Prostate gland (tissue), 2 donors: ENCODE results near the gene SLC25A26. TPM values are rescaled to one million over a fixed set of nuclear protein-coding genes. Genes with fewer than 3 reads are reported as not detected.

ENCODE experiments used
- DNase-seq: peaks from one replicate; pipeline ENCODE4 v3.0.0-alpha.2; 2019; ENCODE audit warnings: low spot score
- H3K27ac ChIP-seq, 2 donors: fragments of 200-600 bp; sonication (generic); 2 replicates each; pipeline ENCODE4 v1.5.1; 2017 to 2019
- H3K27me3 ChIP-seq: fragments of 200-600 bp; sonication (generic); replicated peaks from 2 replicates; pipeline ENCODE4 v1.5.1; 2019; ENCODE audit not compliant: insufficient read depth
- H3K36me3 ChIP-seq, 2 donors: fragments of 200-600 bp; sonication (generic); 1 replicate in 1 of 2; 2 replicates in 1 of 2; pipeline versions ENCODE4 v1.5.1 to v1.8.1; 2017 to 2019
- H3K4me1 ChIP-seq: fragments of 200-600 bp; sonication (generic); replicated peaks from 2 replicates; pipeline ENCODE4 v1.5.1; 2019
- H3K4me3 ChIP-seq, 2 donors: fragments of 200-600 bp; sonication (generic); 2 replicates each; pipeline ENCODE4 v1.5.1; 2017 to 2019
- H3K9me3 ChIP-seq: fragments of 200-600 bp; sonication (generic); 2 replicates; pipeline ENCODE4 v1.5.1; 2017
- CTCF ChIP-seq, 4 experiments: fragments of 200-600 bp in 2 of 4; fragments of 450-650 bp in 2 of 4; sonication (generic) in 2 of 4; IDR thresholded peaks; 1 replicate in 3 of 4; 2 replicates in 1 of 4; pipeline ENCODE4 v1.5.1; 2016 to 2019; ENCODE audit warnings: antibody characterized with exemption in 4 of 4, mild to moderate bottlenecking in 2 of 4, moderate library complexity in 2 of 4
- POLR2A ChIP-seq: fragments of 450-650 bp; IDR thresholded peaks from one replicate; pipeline ENCODE4 v1.6.1; 2016; ENCODE audit warnings: antibody characterized with exemption, mild to moderate bottlenecking
- POLR2AphosphoS5 ChIP-seq: sonication (generic); formaldehyde crosslinking; IDR thresholded peaks from one replicate; pipeline ENCODE4 v1.6.1; 2017; ENCODE audit warnings: antibody characterized with exemption
- WGBS: methylation state at CpG from one replicate; pipeline ENCODE4 v1.1.5; 2018; 5-methylcytosine and 5-hydroxymethylcytosine counted together
- intact Hi-C: fragments of 100-400 bp; cut with DNase I; formaldehyde crosslinking; loops from one replicate; pipeline ENCODE4 v1.14.2; 2022
- total RNA-seq, 2 donors: library from RNA; depleted of rRNA; stranded (reverse); fragments of >200 nt; gene quantifications; one replicate each; pipeline ENCODE4 v1.1.0, GENCODE V29; 2016

The SLC25A26 gene
- total RNA-seq, 2 donors from 2014 or later = 24.4 to 32.3 TPM

GRCh38 chr3:66406831-66407610, 186.2 kb downstream of the SLC25A26 start:
- WGBS = 78% methylated on average over 17 of the region's 17 CpGs
- Histone ChIP-seq H3K27ac (peak overlapping the region in 1 of 2 donors; percentile 46), H3K27me3 (no peaks in the 10 kb centered on the region), H3K4me1 (peaks cover 17% of the 10 kb centered on the region), H3K36me3 (peaks cover 0 to 6% of the 10 kb centered on the region in 2 donors), H3K9me3 (no peaks in the 10 kb centered on the region), H3K4me3 (no peak overlapping the region)
- DNase-seq = no peak
- intact Hi-C loops = loop anchor here (2.0 kb wide), 1 partner anchor 410 kb away; no protein-coding TSS in a partner anchor
- no peak for TF ChIP-seq CTCF (IDR thresholded peaks at IDR 0.05)
- no peak for TF ChIP-seq POLR2AphosphoS5
- TF ChIP-seq POLR2A = no peak

DNA sequence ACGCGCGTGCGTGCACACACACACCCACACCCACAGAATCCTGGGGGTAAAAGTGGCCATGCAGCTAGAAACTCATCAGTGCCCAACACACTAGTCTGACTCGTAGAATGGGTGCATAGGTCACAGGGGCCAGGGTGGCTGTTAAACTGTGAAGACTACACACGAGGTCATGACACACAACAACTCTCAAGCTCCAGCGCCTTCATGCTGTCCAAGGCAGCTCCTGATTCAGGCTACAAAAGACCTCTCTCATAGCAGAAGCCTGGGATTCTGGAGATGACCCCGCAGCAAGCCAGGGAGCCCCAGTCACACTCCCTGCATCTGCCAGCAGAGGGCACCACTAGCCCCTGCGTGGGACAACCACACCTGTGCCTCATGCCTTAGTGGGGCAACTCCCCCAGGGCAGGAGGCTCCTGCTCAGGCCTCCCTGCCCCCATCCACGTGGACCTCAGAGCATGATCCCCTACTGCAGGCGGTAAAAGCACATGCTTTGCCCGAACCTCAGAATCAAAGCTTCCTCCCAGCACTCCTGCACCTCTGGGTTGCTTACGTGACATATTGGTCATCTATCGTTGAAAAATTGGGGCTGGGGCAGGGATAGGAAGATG, 186.9 kb downstream of the SLC25A26 start:
- Histone ChIP-seq H3K27ac (peak overlapping the region in 1 of 2 donors; percentile 44), H3K4me3 (no peak overlapping the region), H3K4me1 (peaks cover 15% of the 10 kb centered on the region), H3K27me3 (no peaks in the 10 kb centered on the region), H3K9me3 (no peaks in the 10 kb centered on the region), H3K36me3 (peaks cover 2 to 6% of the 10 kb centered on the region in 2 donors)
- TF ChIP-seq POLR2A (no peak), CTCF (IDR thresholded peaks at IDR 0.05) (peak; percentile 86 to 88 (median 87)), POLR2AphosphoS5 (no peak)
- DNase-seq = peak; percentile 56
- WGBS = 56% methylated on average over 14 of the region's 14 CpGs
- intact Hi-C loops = loop anchor here (2.0 kb wide), 1 partner anchor 409 kb away; no protein-coding TSS in a partner anchor

DNA sequence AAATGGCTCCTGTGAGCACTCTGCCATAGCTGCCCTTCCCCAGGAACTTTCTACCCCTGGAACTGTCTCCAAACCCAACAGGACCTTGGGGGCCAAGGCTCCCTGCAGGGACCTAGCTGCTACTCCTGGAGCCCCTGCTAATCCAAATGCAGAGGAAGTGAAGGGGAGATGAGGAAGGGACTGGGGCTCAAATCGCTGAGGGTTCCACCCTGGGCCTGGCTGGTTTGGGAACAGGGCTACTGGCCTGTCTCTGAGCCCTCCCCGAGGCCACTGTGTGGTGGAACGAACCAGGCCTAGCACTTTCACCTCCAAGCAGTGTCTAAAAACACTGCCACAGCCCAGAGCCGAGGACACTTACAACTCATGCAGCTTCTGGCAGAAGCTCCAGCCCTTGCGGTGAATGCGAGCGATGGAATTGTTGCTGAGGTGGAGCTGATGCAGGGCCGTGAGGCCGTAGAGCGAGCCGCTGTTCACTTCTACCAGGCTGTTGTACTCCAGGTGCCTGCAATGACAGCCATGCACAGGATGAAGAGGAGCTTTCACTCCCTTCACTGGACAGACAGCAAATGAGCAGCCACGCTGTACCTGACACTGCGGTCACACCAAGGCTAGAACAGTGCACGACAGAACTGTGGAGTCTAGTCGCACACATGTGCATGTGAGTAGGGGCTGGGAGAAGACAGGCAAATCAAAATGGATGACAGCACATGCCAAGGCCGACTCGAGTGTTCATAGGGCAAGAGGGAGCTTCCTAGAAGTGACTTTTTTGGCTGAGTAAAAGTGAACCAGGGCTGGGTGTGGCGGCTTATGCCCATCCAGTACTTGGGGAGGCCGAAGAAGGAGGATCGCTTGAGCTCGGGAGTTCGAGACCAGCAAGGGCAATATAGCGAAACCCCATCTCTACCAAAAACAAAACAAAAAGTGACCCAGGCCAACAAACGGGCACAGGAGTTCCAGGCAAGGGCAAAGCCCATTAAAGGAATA, 189.3 kb downstream of the SLC25A26 start:
- peaks cover 3 to 6% of the 10 kb centered on the region in 2 donors for H3K36me3 ChIP-seq
- intact Hi-C loops = no loop called here
- no peak for DNase-seq

GRCh38 chr3:66410976-66411375, 190.2 kb downstream of the SLC25A26 start:
- intact Hi-C loops = no loop called here
- no peak for DNase-seq
- Histone ChIP-seq H3K4me1 (peaks cover 9% of the 10 kb centered on the region), H3K27me3 (no peaks in the 10 kb centered on the region), H3K4me3 (no peak overlapping the region), H3K9me3 (no peaks in the 10 kb centered on the region), H3K27ac (no peak overlapping the region), H3K36me3 (peaks cover 0 to 3% of the 10 kb centered on the region in 2 donors)
- 94% methylated on average over 7 of the region's 7 CpGs for WGBS
- TF ChIP-seq POLR2A (no peak), POLR2AphosphoS5 (no peak), CTCF (IDR thresholded peaks at IDR 0.05) (no peak)

More for the DNA sequence above, 189.3 kb downstream of the SLC25A26 start:
- TF ChIP-seq POLR2AphosphoS5 = no peak
- TF ChIP-seq POLR2A = no peak
- TF ChIP-seq CTCF (IDR thresholded peaks at IDR 0.05) = no peak
- Histone ChIP-seq H3K4me1 (peaks cover 5% of the 10 kb centered on the region), H3K9me3 (no peaks in the 10 kb centered on the region), H3K27ac (peak overlapping the region in 1 of 2 donors; percentile 7), H3K27me3 (no peaks in the 10 kb centered on the region), H3K4me3 (no peak overlapping the region)
- 96% methylated on average over 24 of the region's 24 CpGs for WGBS
